ENCODE results near the gene KDM4B. TPM values are rescaled to one million over a fixed set of nuclear protein-coding genes. Genes with fewer than 3 reads are reported as not detected.

KDM4B gene
- total and polyA plus RNA-seq, 9 of the 15 experiments (the other 6 are each of a cell fraction or from before 2014, with no cell fraction given) = 0.21 to 29.9 (median 7.3) TPM

GRCh38 chr19:5001615-5002014, 32.7 kb downstream of the KDM4B start (continued):
- peak; percentile 91 for TF ChIP-seq ZBTB33 (CRISPR knock-in tag; IDR thresholded peaks at IDR 0.05)
- peak; percentile 75 to 92 (median 80) for TF ChIP-seq CTCF (IDR thresholded peaks at IDR 0.05 in 2 of 3, conservative IDR thresholded peaks at IDR 0.05 in 1 of 3; ENCODE audit: insufficient read depth in 2 of 3, low read depth in 1 of 3, low read length in 3 of 3)
- TF ChIP-seq CTCFL (IDR thresholded peaks at IDR 0.05; ENCODE audit: borderline replicate concordance, insufficient read depth, low read depth, low read length, poor library complexity, severe bottlenecking) = peak; percentile 74
- TF ChIP-seq SMC3 (conservative IDR thresholded peaks at IDR 0.05; ENCODE audit: insufficient read depth, low read depth, low read length) = 0 out of 2 replicates have a peak, but pooled peaks have one; percentile 37
- TF ChIP-seq CBX3 (IDR thresholded peaks at IDR 0.05; ENCODE audit: borderline replicate concordance in 1 of 2, low read length in 2 of 2) = peak in 1 of 2 experiments; percentile 22; a peak in 1 of 3 replicates
